ENCODE measurements around the gene ELAVL1.

The ELAVL1 gene

DNA sequence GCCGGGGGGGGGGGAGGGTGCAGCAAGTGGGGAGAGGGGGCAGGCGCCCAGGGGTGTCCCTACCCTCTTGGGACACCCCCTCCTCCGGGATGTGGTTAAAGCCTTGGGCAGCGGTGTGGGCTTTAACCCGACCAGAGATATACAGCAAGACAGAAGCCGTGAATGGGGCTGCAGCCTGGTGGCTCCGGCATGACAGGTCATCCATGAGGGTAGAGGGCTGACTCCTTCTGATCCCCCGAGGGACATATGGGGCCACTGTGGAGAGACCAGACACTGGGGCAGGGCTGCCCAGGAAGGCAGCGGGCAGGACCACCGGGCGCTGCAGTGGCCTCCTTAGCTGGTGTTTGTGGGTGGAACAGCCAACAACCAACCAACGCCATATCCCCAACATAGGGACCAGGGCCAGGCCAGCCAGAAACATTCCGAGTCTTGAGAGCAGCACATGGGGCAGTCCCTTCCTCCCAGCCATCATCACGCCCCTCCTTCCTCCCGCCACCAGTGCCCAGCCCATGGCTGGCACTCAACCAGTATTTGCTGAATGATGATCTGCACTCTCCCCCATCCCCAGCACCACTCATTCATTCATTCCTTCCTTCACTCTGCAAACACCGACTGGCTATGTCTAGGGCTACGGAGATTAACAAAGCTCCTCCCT, 18.2 kb downstream of the ELAVL1 start:
- in situ Hi-C loops (cut with MboI; ENCODE audit: low sequenced_read_pairs) = no loop called here

DNA sequence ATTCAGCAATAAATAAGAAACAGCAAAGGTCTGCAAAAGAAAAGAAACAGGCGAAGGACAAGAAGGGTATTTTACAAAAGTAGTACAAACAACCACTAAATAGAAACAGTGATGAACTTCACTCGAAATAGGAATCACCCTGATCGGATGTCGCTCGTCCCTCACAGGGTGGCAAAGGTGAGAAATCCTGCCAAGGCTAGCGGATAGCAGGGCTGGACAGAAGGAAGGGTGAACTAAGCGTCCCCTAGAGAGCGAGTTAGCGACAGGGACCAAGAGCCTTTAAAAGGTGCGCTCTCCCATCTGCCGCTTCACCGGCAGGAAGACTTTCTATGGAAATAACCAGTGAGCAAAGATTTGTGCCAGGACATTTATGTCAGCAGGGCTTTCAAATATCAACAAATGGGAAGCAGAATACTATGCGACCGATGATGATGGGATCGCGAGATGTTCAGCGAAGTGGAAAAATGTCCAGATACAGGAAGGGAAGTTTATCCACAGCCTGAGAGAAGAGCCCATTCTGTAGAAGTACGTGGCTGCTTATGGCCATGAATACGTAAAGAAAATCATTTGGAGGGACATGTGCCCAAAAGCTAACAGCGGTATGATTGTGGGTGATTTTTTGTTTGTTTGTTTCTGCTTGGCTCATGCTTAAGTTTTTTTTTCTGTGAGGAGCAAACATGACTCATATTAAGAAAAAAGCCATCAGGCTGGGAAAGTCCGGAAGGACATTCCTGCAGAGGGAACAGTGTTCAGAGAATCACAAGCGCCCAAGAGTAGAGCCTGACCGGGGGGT, 18.9 kb downstream of the ELAVL1 start:
- in situ Hi-C loops (cut with MboI; ENCODE audit: low sequenced_read_pairs) = no loop called here

DNA sequence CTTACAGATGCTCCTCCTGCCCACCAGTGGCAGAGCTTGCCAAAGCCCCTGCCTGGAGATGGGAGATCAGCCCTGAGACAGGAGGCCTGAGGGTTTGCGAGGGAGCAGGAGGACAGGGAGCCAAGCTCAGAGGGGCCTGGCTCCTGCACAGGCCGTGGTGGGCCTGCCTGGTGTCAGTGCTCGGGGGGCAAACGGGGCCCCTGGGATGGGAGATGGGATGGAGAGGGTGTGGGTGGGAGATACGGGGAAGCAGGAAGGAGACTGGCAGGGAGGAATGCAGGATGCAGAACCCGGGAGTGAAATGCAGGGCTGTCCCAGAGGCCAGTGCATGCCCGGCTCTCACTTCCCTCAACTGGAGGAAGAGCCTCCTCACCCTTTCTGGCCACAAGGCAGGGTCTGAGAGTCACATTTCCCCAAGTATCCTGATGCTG, 19.9 kb downstream of the ELAVL1 start:
- in situ Hi-C loops (cut with MboI; ENCODE audit: low sequenced_read_pairs) = no loop called here

DNA sequence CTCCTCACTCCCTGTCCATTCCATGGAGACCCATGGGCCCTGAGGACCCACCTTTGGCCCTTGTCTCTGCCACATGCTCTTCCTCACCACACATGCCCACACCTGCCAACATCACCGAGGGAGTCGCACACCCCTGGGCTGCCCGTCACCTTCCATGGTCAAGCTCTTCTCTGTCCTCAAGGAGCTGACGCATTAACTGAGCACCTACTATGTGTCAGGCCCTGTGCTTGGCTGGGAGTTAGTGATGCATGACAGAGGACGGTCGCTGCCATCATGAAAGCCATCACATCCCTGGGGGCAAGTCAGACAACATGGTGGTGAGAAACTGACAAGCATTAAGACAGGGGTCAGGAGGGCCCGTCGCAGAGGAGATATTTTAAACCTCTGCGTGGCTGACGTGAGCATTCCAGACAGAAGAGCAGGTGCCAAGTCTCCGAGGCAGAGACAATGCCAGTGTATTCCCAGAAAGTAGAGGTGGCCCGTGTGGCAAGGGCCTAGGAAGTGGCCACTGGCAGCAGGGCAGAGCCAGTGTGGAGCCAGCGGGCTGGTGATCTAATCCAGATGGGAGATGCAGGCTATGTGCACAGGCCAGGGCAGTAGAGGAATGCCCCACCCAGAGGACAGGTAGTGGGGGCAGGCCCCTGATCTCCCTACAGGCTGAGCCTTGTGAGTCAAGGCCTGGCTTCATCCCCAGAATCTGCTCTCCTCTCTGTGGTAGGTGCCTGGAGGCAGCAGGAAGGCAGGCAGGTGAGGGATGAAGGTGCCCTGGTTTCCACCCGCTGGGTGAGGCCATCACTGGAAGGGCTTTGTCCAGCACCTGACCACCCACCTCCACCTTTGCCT, 21.2 kb downstream of the ELAVL1 start:
- in situ Hi-C loops (cut with MboI; ENCODE audit: low sequenced_read_pairs) = no loop called here

DNA sequence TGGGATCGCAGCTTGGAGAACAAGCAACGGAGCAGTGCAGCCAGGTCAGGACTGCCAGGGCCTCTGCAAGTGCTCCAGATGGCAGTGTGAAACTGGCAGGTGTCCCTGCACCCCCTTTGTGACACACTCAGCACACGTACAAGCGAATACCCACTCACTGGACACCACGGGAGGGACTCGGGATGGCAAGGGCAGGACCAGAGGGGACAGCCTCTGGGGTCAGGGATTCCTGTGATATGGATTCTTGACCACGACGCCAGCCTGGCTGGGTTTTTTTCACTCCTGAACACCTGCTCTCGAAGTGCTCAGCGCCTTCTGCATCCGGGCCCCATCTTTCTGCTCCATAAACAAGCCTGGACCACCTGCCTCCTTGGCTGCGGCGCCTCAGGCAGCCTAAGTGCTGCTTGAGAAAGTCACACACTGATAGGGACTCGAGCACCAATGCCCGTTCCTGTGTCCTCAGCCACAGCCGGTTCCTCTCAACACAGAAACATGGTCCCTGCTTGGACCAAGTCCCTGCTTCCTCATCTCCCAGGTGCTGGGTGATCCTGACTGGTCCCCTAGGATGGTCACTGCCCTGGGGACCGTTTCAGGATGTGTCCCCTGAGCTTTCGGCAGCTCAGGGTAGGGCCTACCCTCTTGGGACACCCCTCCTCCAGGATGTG, 22.0 kb downstream of the ELAVL1 start:
- in situ Hi-C loops (cut with MboI; ENCODE audit: low sequenced_read_pairs) = no loop called here

DNA sequence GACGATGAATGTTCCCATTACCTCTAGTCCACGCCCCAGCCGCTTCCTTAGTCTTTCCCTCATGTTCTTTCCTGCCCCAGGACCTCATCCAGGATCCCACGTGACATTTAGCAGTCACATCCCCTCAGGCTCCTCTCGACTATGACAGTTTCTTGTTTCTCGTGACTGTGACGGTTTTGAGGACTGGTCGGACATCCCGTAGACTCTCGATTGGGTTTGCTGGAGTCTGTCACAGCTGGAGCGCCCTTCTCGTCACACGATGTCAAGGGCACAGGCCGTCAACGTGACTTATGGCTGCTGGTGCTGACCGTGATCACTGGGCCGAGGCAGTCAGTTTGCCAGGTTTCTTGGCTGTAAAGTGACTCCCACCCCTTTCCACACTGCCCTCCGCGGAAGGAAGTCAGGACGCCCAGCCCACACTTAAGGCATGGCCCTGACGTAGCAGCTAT, 22.8 kb downstream of the ELAVL1 start:
- in situ Hi-C loops (cut with MboI; ENCODE audit: low sequenced_read_pairs) = no loop called here

DNA sequence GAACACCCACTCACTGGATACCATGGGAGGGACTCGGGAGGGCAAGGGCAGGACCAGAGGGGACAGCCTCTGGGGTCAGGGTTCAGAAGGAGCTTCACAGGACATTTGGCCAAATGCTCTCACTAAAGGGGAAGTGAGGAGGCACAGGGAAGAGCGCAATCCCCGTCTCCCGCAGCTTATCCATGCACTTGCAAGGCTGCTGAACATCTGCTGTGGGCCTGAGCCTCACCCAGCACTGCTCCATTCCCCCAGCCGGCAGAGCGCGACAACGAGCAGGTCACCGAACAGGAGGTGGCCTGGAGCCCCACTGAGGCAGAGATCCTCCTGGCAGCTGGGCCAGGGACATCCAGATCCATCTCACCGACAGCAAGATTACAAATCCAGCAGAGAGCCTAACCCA, 23.3 kb downstream of the ELAVL1 start:
- in situ Hi-C loops (cut with MboI; ENCODE audit: low sequenced_read_pairs) = no loop called here

DNA sequence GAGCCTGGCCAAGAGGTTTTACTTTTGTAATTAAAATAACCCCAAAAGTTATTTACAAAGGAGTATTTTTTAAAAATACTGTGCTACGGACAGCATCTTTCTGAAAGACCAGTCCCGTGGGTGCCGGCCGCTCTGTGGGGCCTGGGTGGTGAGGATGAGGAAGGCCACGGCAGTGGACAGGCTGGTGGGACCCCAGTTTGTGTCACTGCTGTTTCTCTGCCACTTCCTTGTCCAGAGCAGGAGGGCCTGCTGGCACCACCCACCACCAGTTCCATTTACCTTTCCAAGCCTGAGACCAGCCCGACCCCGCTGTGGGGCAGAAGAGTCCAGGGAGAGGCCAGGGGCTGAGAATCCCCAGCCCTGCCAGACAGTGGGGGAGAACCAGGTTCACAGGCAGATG, 23.8 kb downstream of the ELAVL1 start:
- in situ Hi-C loops (cut with MboI; ENCODE audit: low sequenced_read_pairs) = no loop called here

DNA sequence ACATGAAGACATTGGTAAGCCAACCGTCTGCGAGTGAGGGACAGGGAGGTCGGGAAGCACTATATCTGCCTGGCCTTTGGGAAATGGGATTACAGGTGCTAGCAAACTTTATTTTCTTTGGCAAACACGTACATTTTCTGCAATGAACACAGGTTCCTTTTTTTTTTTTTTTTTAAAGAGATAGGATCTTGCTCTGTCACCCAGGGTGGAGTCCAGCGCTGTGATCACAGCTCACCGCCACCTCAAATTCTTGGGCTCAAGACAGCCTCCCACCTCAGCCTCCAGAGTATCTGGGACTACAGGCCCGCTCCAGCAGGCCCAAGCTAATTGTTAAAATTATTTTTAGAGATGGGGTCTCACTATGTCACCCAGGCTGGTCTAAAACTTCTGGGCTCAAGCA, 24.2 kb downstream of the ELAVL1 start:
- in situ Hi-C loops (cut with MboI; ENCODE audit: low sequenced_read_pairs) = no loop called here

DNA sequence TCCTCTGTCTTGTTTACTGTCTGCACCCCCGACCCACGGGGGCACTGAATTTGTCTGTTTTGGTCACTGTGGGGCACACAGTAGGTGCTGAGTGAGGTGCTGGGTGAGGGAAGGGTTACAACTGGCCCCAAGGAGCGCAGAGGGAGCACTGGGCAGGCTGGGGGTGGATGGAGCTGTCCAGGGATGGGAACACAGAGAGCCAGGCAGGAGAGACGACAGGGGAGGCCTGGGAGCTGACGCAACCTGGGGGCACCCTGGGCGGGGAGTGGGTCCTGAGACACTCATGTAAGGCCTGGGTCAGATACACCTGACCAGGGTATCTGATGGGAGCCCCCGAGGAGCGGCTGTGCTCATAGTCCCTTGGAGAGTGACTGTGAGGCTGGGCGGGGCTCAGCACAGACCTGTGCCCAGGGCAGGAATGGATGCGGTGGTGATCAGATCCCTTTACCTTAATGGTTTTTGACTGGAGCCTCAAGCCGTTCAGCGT, 24.8 kb downstream of the ELAVL1 start:
- in situ Hi-C loops (cut with MboI; ENCODE audit: low sequenced_read_pairs) = no loop called here

DNA sequence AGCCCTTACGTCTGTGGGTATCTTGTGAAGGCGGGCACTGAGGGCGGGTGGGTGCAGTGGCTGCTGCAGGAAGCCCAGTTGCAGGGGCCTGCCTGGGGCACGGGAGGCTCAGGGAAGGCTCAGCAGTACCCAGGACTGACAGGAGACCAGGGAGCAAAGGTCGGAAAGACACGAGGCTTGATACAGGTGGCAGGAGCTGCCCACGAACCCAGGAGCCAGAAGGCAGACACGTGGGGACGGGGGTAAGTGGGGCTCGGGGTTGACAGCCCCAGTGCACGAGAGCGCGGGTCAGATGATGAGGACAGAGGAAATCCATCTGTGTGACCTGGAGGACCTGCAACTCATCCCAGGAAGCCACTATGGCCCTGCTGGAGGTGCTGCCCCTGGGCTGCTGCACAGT, 25.3 kb downstream of the ELAVL1 start:
- in situ Hi-C loops (cut with MboI; ENCODE audit: low sequenced_read_pairs) = no loop called here

DNA sequence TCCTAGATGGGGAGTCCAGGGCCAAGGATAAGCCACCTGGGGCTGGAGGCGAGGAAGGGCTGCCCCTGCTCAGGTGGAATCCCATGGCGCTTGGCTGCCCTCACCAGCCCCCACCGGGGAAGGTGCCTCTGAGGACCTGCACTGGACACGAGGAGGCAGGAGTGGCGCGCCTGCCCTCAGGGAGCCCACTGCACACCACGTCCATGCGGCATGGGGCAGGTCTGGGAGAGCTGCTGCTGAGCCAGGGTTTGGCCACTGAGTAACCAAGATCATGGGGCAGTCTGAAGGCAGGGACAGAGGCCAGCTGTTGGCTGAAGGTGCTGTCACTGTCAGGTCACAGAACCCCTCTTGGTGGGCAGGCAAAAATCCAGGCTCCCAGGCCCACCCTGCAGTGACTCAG, 25.9 kb downstream of the ELAVL1 start:
- in situ Hi-C loops (cut with MboI; ENCODE audit: low sequenced_read_pairs) = no loop called here

DNA sequence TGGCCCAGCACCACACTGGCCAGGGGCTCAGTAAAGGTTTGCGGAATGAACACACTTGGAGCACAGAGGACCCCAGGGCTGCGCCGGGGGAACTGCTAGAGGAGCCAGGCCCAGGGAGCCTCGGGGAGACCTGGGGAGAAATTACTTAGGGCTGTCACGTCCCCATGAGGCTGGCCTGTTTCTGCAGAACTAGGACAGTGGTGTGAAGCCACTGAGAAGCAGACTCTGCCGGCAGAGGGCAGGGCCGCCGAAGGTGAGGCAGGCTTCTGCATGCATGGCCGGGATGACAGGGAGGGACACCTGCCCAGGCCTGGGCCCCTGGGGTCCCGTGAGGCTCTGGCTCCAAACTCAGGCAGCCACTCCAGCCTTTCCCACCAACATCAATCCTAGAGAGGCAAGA, 26.4 kb downstream of the ELAVL1 start:
- in situ Hi-C loops (cut with MboI; ENCODE audit: low sequenced_read_pairs) = no loop called here

DNA sequence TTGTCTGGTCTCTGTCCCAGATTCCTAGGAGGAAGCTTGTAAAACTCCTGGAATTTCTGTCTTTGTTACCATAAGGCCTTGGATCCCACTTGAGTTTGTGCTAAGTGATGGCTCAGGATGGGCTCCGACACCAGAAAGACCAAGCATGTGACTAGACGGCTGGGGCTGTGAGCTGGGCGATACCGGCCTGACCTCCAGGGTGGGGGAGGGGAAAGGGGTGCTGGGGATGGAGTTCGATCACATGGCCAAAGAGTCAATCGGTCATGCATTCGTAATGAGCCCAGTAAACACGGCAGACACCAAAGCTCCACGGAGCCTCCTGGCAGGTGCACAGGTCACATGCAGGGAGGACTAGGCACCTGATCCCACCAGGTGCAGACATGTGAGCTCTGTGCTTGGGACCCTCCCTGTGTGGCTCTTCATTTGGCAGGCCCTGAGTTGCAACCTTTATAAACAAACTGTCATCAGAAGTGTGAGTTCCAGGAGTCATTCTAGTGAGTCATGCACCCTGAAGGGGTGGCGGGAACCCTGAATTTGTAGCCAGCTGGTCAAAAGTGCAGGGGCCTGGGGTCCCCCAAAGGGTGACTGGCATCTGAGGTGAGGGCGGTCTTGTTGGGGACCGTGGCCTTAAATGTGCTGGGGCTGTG, 27.1 kb downstream of the ELAVL1 start:
- in situ Hi-C loops (cut with MboI; ENCODE audit: low sequenced_read_pairs) = no loop called here

DNA sequence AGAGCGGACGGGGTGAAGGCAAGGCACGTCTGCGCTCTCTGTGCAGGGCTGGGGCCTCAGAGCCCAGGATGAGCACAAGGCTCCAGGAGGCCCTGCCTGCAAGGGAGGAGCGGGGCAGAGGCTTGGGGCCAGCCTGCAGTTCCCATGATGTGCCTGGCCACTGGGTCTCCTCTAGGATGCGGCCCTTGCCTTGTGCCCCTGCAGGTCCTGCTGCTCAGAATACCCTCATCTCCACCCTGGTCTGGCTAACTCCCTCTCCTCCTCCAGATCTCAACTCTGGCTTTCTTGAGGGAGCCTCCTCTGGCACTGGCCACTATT, 27.8 kb downstream of the ELAVL1 start:
- in situ Hi-C loops (cut with MboI; ENCODE audit: low sequenced_read_pairs) = no loop called here

DNA sequence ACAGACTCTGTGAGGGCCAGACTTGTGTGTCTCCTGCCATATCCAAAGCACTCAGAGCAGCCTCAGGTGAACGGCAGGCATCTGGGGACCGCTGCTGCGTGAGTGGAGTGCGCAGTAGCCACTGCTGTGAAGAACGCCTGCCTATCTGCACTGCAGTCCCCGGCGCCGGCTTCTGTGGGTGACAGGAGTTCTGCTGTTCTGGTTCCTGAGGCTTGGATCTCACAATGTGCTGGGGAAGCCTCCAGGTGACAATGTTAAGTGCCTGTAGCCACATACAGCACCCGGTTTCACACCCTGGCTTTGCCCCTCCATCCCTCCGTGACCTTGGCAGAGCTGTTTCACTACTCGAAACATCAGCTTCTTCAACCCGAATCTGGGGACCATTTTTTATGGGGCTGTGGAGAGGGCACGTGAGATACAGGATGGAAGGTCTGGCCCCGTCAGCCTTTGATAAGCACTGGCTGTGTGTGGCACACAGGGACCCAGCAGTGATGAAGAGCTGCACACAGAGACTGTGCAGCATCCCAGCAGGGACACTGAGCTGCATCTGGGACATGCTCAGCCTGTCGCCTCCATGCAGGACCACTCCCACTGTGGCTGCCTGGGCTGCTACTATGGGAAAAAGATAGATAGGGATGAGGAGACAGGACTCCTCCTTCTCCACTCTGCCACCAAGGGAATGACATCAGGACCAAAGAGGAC, 28.3 kb downstream of the ELAVL1 start:
- in situ Hi-C loops (cut with MboI; ENCODE audit: low sequenced_read_pairs) = no loop called here

DNA sequence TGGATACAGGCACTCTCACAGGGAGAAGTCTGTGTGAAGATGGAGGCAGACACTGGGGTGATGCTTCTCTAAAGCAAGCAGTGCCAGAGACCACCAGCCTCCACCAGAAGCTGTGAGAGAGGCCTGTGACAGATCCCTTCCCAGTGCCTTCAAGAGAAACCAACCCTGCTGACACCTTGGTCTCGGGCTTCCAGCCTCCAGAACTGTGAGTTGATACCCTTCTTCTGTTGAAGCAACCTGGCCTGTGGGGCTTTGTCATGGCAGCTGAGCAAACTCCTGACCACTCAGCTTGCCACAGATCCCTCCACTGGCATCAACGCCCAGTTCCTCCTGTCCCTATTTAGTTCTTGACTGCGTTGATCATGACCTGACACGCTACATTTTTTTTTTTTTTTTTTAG, 29.0 kb downstream of the ELAVL1 start:
- in situ Hi-C loops (cut with MboI; ENCODE audit: low sequenced_read_pairs) = no loop called here

DNA sequence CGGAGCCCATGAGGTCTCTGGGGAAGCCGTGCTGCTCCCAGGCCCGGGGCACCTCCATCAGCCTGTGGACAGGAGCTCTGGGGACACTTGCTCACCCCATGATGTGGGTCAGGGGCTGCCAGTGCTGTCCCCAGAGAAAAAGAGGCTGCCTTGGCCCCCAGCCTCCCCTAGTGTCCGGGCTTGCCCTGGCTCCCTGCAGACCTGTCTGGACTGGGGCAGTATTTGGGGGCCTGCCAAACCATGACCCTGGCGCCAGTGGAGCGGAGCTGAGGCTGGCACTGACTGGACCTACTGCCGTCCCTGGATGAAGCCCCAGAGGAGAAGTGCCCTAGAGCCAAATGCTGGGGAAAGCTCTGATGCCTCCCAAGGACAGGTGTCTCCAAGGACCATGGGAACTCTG, 30.4 kb downstream of the ELAVL1 start:
- in situ Hi-C loops (cut with MboI; ENCODE audit: low sequenced_read_pairs) = no loop called here

DNA sequence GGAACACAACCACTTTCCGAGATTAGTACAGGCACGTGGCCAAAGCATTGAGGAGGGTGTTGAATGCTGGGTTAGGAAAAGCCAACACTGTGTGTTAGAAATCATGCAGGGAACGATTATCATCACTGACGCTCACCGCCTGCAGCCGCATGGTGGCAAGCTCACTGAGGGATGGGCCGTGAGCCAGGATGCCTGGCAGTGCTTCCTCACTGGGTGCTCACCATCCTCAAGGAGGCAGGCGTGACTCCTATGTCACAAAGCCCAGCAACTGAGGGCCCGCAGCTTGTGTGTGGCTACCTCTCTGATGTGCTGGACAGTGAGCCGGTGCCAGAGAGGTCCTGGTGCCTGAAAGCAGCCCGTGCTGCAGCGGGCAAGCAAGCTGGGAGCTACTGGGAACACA, 31.6 kb downstream of the ELAVL1 start:
- in situ Hi-C loops (cut with MboI; ENCODE audit: low sequenced_read_pairs) = no loop called here
